ENCODE data around the gene ACOT11. TPM values are rescaled to one million over a fixed set of nuclear protein-coding genes. Genes with fewer than 3 reads are reported as not detected.

The ACOT11 gene
- polyA plus RNA-seq, 1 of the 3 experiments (the other 2 are of a cell fraction), result 6.9 TPM

DNA sequence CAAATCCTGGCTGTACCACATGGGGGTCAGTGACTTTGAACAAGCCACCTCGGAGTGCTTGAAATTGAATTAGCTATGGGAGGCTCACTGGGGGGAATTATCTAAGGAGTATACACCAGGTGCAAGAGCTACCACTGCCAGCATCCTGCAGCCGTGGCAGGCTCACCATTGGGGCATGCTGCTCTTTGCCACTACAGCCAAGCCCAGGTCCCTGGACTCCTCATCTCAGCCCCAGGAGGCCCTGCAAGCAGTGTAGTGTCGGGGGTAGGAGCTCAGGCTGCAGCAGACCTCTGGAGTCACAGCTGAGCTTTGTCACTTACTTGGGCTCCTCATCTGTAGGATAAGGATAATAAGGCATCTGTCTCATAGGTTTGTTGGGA lies 35.3 kb downstream of the ACOT11 start:
- Histone ChIP-seq H3K9ac (no peak overlapping the region), H3K4me1 (ENCODE audit: control insufficient read depth in 1 of 2, insufficient read depth in 2 of 2, low read depth in 1 of 2, low read length in 1 of 2) (peaks cover 7 to 46% of the 10 kb centered on the region in 2 experiments; a peak in 3 of 4 replicates), H3F3A (replicated peaks; ENCODE audit: insufficient read depth) (no peaks in the 10 kb centered on the region), H4K20me1 (ENCODE audit: insufficient read depth) (no peaks in the 10 kb centered on the region), H3K27ac (ENCODE audit: low read depth in 2 of 2, low read length in 1 of 2) (peak overlapping the region in 1 of 2 experiments; percentile 44; a peak in 1 of 4 replicates), H3K4me2 (no peak overlapping the region), H3K9me3 (no peaks in the 10 kb centered on the region), H3K9me2 (no peaks in the 10 kb centered on the region), H2AFZ (ENCODE audit: low read depth) (no peak overlapping the region), H3K79me2 (ENCODE audit: insufficient read depth) (no peaks in the 10 kb centered on the region), H3K36me3 (replicated peaks in 1 of 2; ENCODE audit: control insufficient read depth in 1 of 2, insufficient read depth in 2 of 2, low read length in 1 of 2) (peaks cover 0 to 2% of the 10 kb centered on the region in 2 experiments), H3K27me3 (ENCODE audit: insufficient read depth) (no peaks in the 10 kb centered on the region), H3K4me3 (ENCODE audit: low read depth in 2 of 2, low read length in 1 of 2) (no peak overlapping the region)
- DNase-seq, result no peak
- 100% methylated on average over 1 of the region's 3 CpGs for WGBS (ENCODE audit: low lambda C conversion rate)
- ChIA-PET CTCF (interaction anchor here (0.6 to 3.2 kb wide), 4 partner anchors 11 to 523 kb away, joined by 3 to 13 read pairs (median 4); partner anchors contain the start of gene ACOT11), POLR2A (interaction anchor here (1.1 kb wide), 1 partner anchor 35 kb away, joined by 5 read pairs; the partner anchor contains the start of gene ACOT11)
- no peak for TF ChIP-seq SIN3A (IDR thresholded peaks at IDR 0.05; ENCODE audit: borderline replicate concordance, low read depth, low read length)

DNA sequence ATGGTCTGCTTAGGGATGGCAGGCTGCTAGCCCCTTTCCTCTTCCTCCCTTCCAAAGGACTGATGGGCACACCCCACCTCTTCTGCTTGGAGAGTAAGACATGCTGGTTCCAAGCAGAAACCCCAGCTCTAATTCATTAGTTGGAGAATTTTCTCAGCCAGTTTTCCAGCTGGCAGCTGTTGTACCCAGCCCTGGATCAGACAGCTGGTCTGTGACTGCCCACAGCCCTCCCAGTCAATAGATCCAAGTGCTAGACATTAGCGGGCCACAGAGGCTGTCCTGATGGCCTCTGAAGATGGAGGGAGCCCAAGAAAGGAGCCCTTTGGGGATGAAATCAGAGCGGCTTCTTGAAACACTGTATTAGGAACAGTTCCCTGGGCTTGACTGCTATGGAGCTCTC lies 35.8 kb downstream of the ACOT11 start:
- CTCF ChIA-PET, result interaction anchor here (0.6 to 3.2 kb wide), 4 partner anchors 12 to 523 kb away, joined by 3 to 13 read pairs (median 4); partner anchors contain the start of gene ACOT11
- H4K20me1 ChIP-seq (ENCODE audit: insufficient read depth), result no peaks in the 10 kb centered on the region
- H3F3A ChIP-seq (replicated peaks; ENCODE audit: insufficient read depth), result no peaks in the 10 kb centered on the region

DNA sequence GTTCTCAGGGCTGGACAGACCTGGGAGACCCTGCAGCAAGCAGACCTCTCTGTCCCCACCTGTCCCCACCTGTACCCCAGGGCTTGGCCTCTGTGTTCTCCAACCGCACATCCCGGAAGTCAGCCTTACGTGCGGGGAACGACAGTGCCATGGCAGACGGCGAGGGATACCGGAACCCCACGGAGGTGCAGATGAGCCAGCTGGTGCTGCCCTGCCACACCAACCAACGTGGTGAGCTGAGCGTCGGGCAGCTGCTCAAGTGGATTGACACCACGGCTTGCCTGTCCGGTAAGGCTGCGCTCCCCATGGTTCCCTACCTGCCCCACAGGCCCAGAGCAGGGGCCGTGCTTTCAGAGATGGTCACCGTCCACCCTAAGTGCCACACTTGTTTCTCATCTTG lies 36.5 kb downstream of the ACOT11 start:
- Histone ChIP-seq H3K9ac (no peak overlapping the region), H2AFZ (ENCODE audit: low read depth) (no peak overlapping the region)
- CTCF ChIA-PET, result interaction anchor here (3.2 kb wide), 1 partner anchor 37 kb away, joined by 13 read pairs; the partner anchor contains the start of gene ACOT11

More for the DNA sequence above, 35.8 kb downstream of the ACOT11 start:
- no peaks in the 10 kb centered on the region for H3K9me2 ChIP-seq
- peaks cover 7 to 46% of the 10 kb centered on the region in 2 experiments; a peak in 3 of 4 replicates for H3K4me1 ChIP-seq (ENCODE audit: control insufficient read depth in 1 of 2, insufficient read depth in 2 of 2, low read depth in 1 of 2, low read length in 1 of 2)
- WGBS (ENCODE audit: low lambda C conversion rate), result 100% methylated on average over 2 of the region's 2 CpGs
- TF ChIP-seq TEAD4 (IDR thresholded peaks at IDR 0.05; ENCODE audit: borderline replicate concordance, insufficient read depth), result no peak
- no peak for TF ChIP-seq FOSL2 (IDR thresholded peaks at IDR 0.05; ENCODE audit: borderline replicate concordance, low read depth)
- TF ChIP-seq, protein P1, sequence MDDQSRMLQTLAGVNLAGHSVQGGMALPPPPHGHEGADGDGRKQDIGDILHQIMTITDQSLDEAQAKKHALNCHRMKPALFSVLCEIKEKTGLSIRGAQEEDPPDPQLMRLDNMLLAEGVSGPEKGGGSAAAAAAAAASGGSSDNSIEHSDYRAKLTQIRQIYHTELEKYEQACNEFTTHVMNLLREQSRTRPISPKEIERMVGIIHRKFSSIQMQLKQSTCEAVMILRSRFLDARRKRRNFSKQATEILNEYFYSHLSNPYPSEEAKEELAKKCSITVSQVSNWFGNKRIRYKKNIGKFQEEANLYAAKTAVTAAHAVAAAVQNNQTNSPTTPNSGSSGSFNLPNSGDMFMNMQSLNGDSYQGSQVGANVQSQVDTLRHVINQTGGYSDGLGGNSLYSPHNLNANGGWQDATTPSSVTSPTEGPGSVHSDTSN (IDR thresholded peaks at IDR 0.05), result no peak
- no peak overlapping the region for H3K4me3 ChIP-seq (ENCODE audit: low read depth in 2 of 2, low read length in 1 of 2)
- no peaks in the 10 kb centered on the region for H3K27me3 ChIP-seq (ENCODE audit: insufficient read depth)
- no peak overlapping the region for H3K4me2 ChIP-seq
- no peaks in the 10 kb centered on the region for H3K79me2 ChIP-seq (ENCODE audit: insufficient read depth)
- no peak for DNase-seq
- H3K9ac ChIP-seq, result no peak overlapping the region
- no peak overlapping the region for H2AFZ ChIP-seq (ENCODE audit: low read depth)
- H3K36me3 ChIP-seq (replicated peaks in 1 of 2; ENCODE audit: control insufficient read depth in 1 of 2, insufficient read depth in 2 of 2, low read length in 1 of 2), result peaks cover 0 to 2% of the 10 kb centered on the region in 2 experiments
- POLR2A ChIA-PET, result interaction anchor here (1.1 kb wide), 1 partner anchor 36 kb away, joined by 5 read pairs; the partner anchor contains the start of gene ACOT11
- peak overlapping the region in 1 of 2 experiments; percentile 44; a peak in 1 of 4 replicates for H3K27ac ChIP-seq (ENCODE audit: low read depth in 2 of 2, low read length in 1 of 2)
- H3K9me3 ChIP-seq, result no peaks in the 10 kb centered on the region

More for the DNA sequence above, 36.5 kb downstream of the ACOT11 start:
- DNase-seq, result no peak
- Histone ChIP-seq H3K9me2 (no peaks in the 10 kb centered on the region), H3K27me3 (ENCODE audit: insufficient read depth) (no peaks in the 10 kb centered on the region), H4K20me1 (ENCODE audit: insufficient read depth) (no peaks in the 10 kb centered on the region), H3K79me2 (ENCODE audit: insufficient read depth) (no peaks in the 10 kb centered on the region), H3K27ac (ENCODE audit: low read depth in 2 of 2, low read length in 1 of 2) (no peak overlapping the region; a peak in 1 of 4 replicates), H3K9me3 (no peaks in the 10 kb centered on the region), H3K4me2 (no peak overlapping the region), H3K36me3 (replicated peaks in 1 of 2; ENCODE audit: control insufficient read depth in 1 of 2, insufficient read depth in 2 of 2, low read length in 1 of 2) (peaks cover 0 to 2% of the 10 kb centered on the region in 2 experiments), H3F3A (replicated peaks; ENCODE audit: insufficient read depth) (no peaks in the 10 kb centered on the region), H3K4me3 (ENCODE audit: low read depth in 2 of 2, low read length in 1 of 2) (no peak overlapping the region), H3K4me1 (ENCODE audit: control insufficient read depth in 1 of 2, insufficient read depth in 2 of 2, low read depth in 1 of 2, low read length in 1 of 2) (peaks cover 7 to 46% of the 10 kb centered on the region in 2 experiments; a peak in 3 of 4 replicates)
- TF ChIP-seq SIN3A (IDR thresholded peaks at IDR 0.05; ENCODE audit: borderline replicate concordance, low read depth, low read length), result no peak
- POLR2A ChIA-PET, result no interaction called here
- WGBS (ENCODE audit: low lambda C conversion rate), result 100% methylated on average over 6 of the region's 17 CpGs
